B cell (primary cell): ENCODE data around the gene ABHD1.

Experiments
- CTCF ChIP-seq: fragments of 200-600 bp; IDR thresholded peaks from one replicate; pipeline ENCODE4 v1.8.0; 2022; ENCODE audit warnings: antibody characterized with exemption, mild to moderate bottlenecking
- EZH2 ChIP-seq: IDR thresholded peaks from 2 replicates; pipeline ENCODE4 v1.6.1; 2012; ENCODE audit warnings: borderline replicate concordance, low read depth, mild to moderate bottlenecking, moderate library complexity, low read length; ENCODE audit not compliant: insufficient read depth, poor library complexity, severe bottlenecking

- no peak for TF ChIP-seq CTCF
- TF ChIP-seq EZH2 = no peak
These were observed 14.5 kb upstream of the ABHD1 start for GRCh38 chr2:27109083-27109482.
